HL-60 (cell line): ENCODE data around the gene ZNF549.

Source experiments
- CTCF ChIP-seq: IDR thresholded peaks from one replicate; pipeline ENCODE4 v1.5.1; 2011; ENCODE audit warnings: low read length, control low read depth, inconsistent platforms; ENCODE audit not compliant: insufficient read depth
- GABPA ChIP-seq: IDR thresholded peaks from 2 replicates; pipeline ENCODE4 v1.6.1; 2012; ENCODE audit warnings: low read depth
- POLR2AphosphoS5 ChIP-seq: IDR thresholded peaks from 2 replicates; pipeline ENCODE4 v1.6.1; 2012; ENCODE audit warnings: low read depth
- REST ChIP-seq: IDR thresholded peaks from 2 replicates; pipeline ENCODE4 v1.6.1; 2012; ENCODE audit warnings: low read depth; ENCODE audit not compliant: insufficient replicate concordance

DNA sequence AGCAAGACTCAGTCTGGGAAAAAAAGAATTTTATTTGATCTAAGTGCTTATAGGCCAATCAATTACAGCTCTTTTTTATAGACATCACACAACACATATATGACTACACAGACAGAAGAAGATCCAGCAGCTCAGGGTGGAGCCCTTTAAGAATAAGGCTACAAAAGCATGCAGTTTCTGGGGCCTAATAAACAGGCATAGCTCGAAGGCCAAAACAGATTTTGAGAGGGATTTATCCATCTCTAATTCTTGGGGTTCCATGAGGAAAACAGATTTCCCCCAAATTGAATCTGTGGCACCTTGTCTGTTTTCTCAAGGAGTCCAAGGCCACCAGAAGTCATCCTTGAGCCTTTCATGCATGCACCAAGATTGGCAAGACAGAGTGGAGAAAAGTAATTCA, 36.4 kb downstream of the ZNF549 start:
- TF ChIP-seq CTCF (no peak), REST (no peak), POLR2AphosphoS5 (no peak), GABPA (no peak)
